ENCODE results near the gene WLS.

Gene WLS

GRCh38 chr1:68128820-68129219 is 103.5 kb downstream of the WLS start:
- no peak for DNase-seq

GRCh38 chr1:68128157-68128556 is 104.2 kb downstream of the WLS start:
- no peak for DNase-seq

- DNase-seq, result no peak
These were observed 110.8 kb downstream of the WLS start for GRCh38 chr1:68121536-68121935.

GRCh38 chr1:68120136-68120791 is 112.1 kb downstream of the WLS start:
- peak; percentile 28 to 47 for DNase-seq

- no peak for DNase-seq
These were observed 112.9 kb downstream of the WLS start for GRCh38 chr1:68119445-68119844.

GRCh38 chr1:68117416-68117815 is 114.9 kb downstream of the WLS start:
- no peak for DNase-seq

GRCh38 chr1:68116643-68117235 is 115.6 kb downstream of the WLS start:
- peak; percentile 41 to 54 for DNase-seq

GRCh38 chr1:68115308-68115707 is 117.0 kb downstream of the WLS start:
- DNase-seq, result no peak

GRCh38 chr1:68113966-68114365 is 118.4 kb downstream of the WLS start:
- no peak for DNase-seq

GRCh38 chr1:68112835-68113243 is 119.5 kb downstream of the WLS start:
- DNase-seq, result no peak

GRCh38 chr1:68111519-68112436 is 120.5 kb downstream of the WLS start:
- no peak for DNase-seq

- no peak for DNase-seq
These were observed 124.6 kb downstream of the WLS start for GRCh38 chr1:68107771-68108170.

GRCh38 chr1:68103884-68104554 is 128.3 kb downstream of the WLS start:
- DNase-seq, result no peak

GRCh38 chr1:68103011-68103545 is 129.2 kb downstream of the WLS start:
- DNase-seq, result no peak

- no peak for DNase-seq
These were observed 130.5 kb downstream of the WLS start for GRCh38 chr1:68101829-68102228.

- no peak for DNase-seq
These were observed 131.8 kb downstream of the WLS start for GRCh38 chr1:68100571-68100970.

- no peak for DNase-seq
These were observed 138.6 kb downstream of the WLS start for GRCh38 chr1:68093737-68094136.

- DNase-seq, result no peak
These were observed 145.1 kb downstream of the WLS start for GRCh38 chr1:68087184-68087583.

GRCh38 chr1:68085752-68086151 is 146.6 kb downstream of the WLS start:
- no peak for DNase-seq

GRCh38 chr1:68083686-68084085 is 148.6 kb downstream of the WLS start:
- DNase-seq, result no peak

GRCh38 chr1:68081775-68082283 is 150.5 kb downstream of the WLS start:
- DNase-seq, result no peak

GRCh38 chr1:68078647-68079046 is 153.7 kb downstream of the WLS start:
- no peak for DNase-seq
